SK-N-MC (cell line): Measurements from ENCODE around the gene DTNBP1.

ENCODE experiments used
- DNase-seq: peaks from one replicate; pipeline ENCODE4 v3.0.0-alpha.2; 2011; ENCODE audit warnings: low read depth, low spot score
- H3K27ac ChIP-seq: fragments of 200-600 bp; sonication (generic); 2 replicates; pipeline ENCODE4 v1.5.1; 2016; ENCODE audit warnings: mixed run types
- H3K36me3 ChIP-seq: fragments of 200-600 bp; sonication (generic); 2 replicates; pipeline ENCODE4 v1.6.1; 2017; ENCODE audit warnings: antibody characterized with exemption, low read length, mixed read lengths; ENCODE audit not compliant: insufficient read depth
- H3K4me3 ChIP-seq: fragments of 200-600 bp; sonication (generic); 2 replicates; pipeline ENCODE4 v1.5.1; 2016
- H3K9ac ChIP-seq: fragments of 200-600 bp; sonication (generic); 2 replicates; pipeline ENCODE4 v1.8.0; 2017; ENCODE audit warnings: mixed run types, mixed read lengths; ENCODE audit not compliant: insufficient read length
- H3K9me3 ChIP-seq: fragments of 200-600 bp; sonication (generic); 2 replicates; pipeline ENCODE4 v1.6.1; 2017; ENCODE audit warnings: low read depth, mild to moderate bottlenecking, antibody characterized with exemption, low read length, moderate library complexity, mixed read lengths
- EZH2 ChIP-seq: fragments of 200-600 bp; sonication (generic); IDR thresholded peaks from one replicate; pipeline ENCODE4 v1.6.1; 2017; ENCODE audit warnings: antibody characterized with exemption
- FOXP2 ChIP-seq: optimal IDR thresholded peaks from 2 replicates; pipeline ENCODE3; 2011; ENCODE audit warnings: mild to moderate bottlenecking, moderate library complexity; ENCODE audit not compliant: insufficient read depth; ENCODE audit errors: extremely low read length, control extremely low read depth
- POLR2AphosphoS5 ChIP-seq: IDR thresholded peaks from 2 replicates; pipeline ENCODE4 v1.6.1; 2012; ENCODE audit warnings: mild to moderate bottlenecking, low read depth, low read length, borderline replicate concordance

Gene DTNBP1

DNA sequence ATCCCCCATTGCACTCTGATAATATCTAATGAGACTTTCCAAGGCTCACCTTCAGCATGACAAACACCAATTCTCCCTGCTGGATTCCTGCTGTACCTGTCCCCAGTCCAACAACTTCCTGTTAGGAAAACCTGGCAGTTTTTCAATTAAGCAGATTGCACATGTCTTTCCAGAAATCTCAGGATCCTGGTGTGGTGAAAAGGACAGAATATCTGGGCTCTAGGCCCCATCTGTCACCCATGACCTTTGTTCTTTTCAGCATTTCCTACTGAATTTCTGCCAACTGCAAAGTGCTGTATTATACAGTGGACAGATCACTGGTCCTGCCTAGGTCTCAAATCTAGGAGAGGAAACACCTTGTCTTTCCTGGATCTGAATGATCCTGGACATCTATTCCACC lies 27.7 kb upstream of the DTNBP1 start:
- DNase-seq = no peak
- no peaks in the 10 kb centered on the region for H3K36me3 ChIP-seq
- no peak overlapping the region for H3K27ac ChIP-seq
- TF ChIP-seq EZH2 = no peak
- no peak for TF ChIP-seq FOXP2
- TF ChIP-seq POLR2AphosphoS5 = no peak
- H3K9ac ChIP-seq = no peak overlapping the region
- no peak overlapping the region for H3K4me3 ChIP-seq
- no peaks in the 10 kb centered on the region for H3K9me3 ChIP-seq

DNA sequence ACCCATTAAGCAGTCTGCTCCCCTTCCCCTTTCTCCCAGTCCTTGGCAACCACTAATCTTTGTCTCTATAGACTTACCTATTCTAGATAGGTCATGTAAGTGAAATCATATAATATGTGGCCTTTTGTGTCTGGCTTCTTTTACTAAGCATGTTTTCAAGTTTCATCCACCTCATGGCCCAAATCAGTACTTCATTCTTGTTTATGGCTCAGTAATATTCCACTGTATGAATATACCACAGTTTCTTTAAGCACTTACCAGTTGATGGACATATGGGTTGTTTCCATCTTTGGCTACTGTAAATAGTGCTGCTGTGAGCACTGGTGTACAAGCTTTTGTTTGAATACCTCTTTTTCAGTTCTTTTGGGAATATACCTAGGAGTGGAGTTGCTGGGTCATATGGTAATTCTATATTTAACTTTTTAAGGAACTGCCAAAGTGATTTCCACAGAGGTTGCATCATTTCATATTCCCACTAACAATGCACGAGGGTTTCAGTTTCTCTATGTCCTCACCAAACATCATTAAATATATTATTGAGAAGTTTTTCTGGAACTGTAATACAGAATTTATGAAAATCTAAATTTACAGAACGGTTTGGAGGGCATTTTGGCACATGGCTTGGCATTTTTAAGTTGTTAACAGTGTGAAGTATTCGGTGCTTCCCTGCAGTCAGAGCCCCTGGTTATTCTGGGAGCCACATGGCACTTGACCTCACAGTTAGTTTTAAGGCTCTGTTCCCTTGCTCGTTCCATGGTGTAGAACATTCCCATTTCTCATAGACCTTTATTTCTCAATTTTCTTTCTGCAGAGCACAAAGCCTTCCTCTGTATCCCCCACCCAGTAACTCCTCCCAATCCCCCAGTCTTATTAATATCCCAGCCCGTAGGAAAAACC lies 27.0 kb upstream of the DTNBP1 start:
- no peak overlapping the region for H3K9ac ChIP-seq
- DNase-seq = no peak
- no peak overlapping the region for H3K4me3 ChIP-seq
- H3K9me3 ChIP-seq = no peaks in the 10 kb centered on the region
- H3K36me3 ChIP-seq = no peaks in the 10 kb centered on the region
- no peak overlapping the region for H3K27ac ChIP-seq
- no peak for TF ChIP-seq FOXP2
- no peak for TF ChIP-seq EZH2
- TF ChIP-seq POLR2AphosphoS5 = no peak

DNA sequence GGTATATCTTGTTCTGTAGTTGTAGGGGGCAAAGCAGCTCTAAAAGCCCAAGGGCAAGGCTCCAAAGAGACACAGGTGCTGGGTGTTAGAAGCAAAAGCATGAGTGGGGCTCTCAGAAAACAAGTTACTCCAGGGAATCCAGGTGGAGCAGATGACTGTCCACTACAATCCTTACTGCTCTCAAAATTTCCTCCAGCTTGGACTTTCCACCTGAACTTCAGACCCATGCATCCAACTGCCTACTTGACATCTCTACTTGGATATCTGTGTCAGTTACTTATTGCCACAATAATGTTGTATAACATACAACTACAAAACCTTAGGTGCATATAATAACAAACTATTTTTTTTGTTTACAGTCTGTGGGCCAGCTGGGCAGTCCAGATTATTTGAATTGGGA lies 22.8 kb upstream of the DTNBP1 start:
- Histone ChIP-seq H3K9me3 (no peaks in the 10 kb centered on the region), H3K36me3 (no peaks in the 10 kb centered on the region), H3K9ac (no peak overlapping the region), H3K27ac (no peak overlapping the region), H3K4me3 (no peak overlapping the region)
- TF ChIP-seq EZH2 (no peak), FOXP2 (no peak), POLR2AphosphoS5 (no peak)
- DNase-seq = no peak

DNA sequence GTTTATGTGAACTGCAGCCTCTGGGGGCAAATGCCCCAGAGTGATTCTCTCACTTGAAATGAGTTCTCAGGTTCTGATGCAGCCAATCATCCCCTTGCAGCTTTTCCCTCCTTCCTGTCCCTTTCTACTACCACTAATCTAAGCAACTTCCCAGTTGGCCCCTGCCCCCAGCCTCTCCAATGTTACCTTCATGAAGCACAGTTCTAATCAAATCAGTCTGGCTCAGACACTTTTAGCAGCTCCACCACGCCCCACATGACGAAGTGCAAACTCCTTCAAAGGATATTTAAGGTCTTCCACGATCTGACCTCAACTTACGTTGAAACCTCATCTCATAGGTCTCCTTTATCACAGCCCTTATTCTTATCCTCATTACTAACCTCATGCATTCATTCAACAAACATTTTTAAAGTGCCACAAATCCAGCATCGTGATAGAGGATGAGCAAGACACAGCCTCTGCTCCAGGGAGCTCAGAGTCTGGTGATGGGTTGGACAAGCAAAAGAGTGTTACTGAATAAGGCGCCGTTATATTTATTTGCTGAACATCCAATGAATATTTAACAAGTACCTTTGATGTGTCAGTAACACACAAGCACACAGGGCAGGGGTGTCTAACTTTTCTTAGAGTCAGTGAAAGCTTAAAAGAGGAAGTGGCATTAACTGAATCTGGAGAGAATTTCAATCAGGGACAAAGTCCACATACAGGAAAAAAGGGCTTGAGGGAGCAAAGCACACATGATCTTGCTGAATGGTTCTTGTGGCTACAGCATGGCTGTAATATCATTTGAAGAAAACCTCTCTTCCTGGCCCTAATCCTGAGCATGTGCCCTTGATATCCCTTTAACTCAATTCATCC lies 20.4 kb upstream of the DTNBP1 start:
- no peaks in the 10 kb centered on the region for H3K36me3 ChIP-seq
- H3K27ac ChIP-seq = no peak overlapping the region
- TF ChIP-seq EZH2 = no peak
- TF ChIP-seq FOXP2 = no peak
- no peak for TF ChIP-seq POLR2AphosphoS5
- H3K4me3 ChIP-seq = no peak overlapping the region
- H3K9me3 ChIP-seq = no peaks in the 10 kb centered on the region
- no peak overlapping the region for H3K9ac ChIP-seq
- DNase-seq = peak; percentile 20

DNA sequence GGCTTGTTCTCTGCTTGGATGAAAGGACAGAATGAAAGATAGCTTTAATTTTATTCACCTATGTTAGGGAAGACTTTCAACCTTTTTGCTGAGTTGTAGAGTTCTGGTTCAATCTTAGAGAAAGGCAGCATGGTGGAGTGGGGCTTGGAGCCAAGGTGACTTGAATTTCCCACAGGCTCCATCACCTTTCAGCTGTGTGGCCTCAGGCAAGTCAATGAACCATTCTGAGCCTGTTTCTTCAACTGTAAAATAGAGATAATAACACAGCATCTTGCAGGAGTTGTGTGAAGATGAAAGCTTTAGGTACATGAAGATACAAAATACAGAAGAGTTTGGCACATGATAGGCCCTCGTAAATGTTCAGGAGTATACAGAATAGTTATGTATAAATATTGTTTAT lies 19.1 kb upstream of the DTNBP1 start:
- Histone ChIP-seq H3K9ac (no peak overlapping the region), H3K27ac (no peak overlapping the region), H3K36me3 (no peaks in the 10 kb centered on the region), H3K9me3 (no peaks in the 10 kb centered on the region), H3K4me3 (no peak overlapping the region)
- no peak for DNase-seq
- no peak for TF ChIP-seq POLR2AphosphoS5

DNA sequence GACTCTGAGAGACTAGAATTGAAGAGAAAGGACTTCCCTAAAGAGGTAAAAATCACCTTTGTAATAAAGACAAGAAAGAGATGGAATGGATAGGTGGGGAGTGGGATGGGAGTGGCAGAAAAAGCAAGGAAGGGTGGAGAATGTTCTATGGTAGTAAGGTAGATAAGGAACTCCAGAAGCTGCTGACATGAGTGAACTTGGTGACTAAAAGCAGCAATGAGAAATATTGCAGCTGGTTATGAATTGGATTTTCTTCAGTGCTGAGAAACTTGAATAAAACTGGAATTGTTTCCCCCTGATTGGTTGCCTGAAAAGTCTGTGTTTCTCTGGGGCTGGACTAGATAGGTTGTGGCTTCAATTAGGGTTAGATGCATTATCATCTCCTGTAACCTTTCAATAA lies 15.7 kb upstream of the DTNBP1 start:
- no peak overlapping the region for H3K9ac ChIP-seq
- H3K4me3 ChIP-seq = no peak overlapping the region
- H3K36me3 ChIP-seq = no peaks in the 10 kb centered on the region
- TF ChIP-seq EZH2 = no peak
- TF ChIP-seq FOXP2 = no peak
- TF ChIP-seq POLR2AphosphoS5 = no peak
- no peaks in the 10 kb centered on the region for H3K9me3 ChIP-seq
- DNase-seq = no peak
- H3K27ac ChIP-seq = no peak overlapping the region

DNA sequence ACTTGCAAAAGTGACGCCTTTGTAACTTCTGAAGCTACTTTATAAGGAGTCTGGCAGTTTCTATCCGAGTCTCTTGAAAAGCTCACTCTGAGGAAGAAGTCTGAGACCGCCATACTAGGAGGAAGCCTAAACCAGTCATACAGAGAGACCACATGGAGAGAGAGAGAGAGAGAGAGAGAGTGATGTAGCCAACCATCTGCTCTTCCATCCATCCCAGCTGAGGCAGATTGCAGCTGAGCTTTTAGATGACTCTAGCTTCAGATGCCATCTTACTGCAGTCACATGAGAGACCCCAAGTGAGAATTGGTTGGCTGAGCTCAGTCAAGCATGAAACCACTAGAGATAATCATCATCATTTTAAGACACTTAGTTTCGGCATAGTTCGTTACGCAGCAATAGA lies 15.0 kb upstream of the DTNBP1 start:
- no peaks in the 10 kb centered on the region for H3K9me3 ChIP-seq
- H3K27ac ChIP-seq = no peak overlapping the region
- H3K4me3 ChIP-seq = no peak overlapping the region
- TF ChIP-seq FOXP2 = no peak
- TF ChIP-seq EZH2 = no peak
- TF ChIP-seq POLR2AphosphoS5 = no peak
- no peak for DNase-seq
- no peaks in the 10 kb centered on the region for H3K36me3 ChIP-seq
- H3K9ac ChIP-seq = no peak overlapping the region

DNA sequence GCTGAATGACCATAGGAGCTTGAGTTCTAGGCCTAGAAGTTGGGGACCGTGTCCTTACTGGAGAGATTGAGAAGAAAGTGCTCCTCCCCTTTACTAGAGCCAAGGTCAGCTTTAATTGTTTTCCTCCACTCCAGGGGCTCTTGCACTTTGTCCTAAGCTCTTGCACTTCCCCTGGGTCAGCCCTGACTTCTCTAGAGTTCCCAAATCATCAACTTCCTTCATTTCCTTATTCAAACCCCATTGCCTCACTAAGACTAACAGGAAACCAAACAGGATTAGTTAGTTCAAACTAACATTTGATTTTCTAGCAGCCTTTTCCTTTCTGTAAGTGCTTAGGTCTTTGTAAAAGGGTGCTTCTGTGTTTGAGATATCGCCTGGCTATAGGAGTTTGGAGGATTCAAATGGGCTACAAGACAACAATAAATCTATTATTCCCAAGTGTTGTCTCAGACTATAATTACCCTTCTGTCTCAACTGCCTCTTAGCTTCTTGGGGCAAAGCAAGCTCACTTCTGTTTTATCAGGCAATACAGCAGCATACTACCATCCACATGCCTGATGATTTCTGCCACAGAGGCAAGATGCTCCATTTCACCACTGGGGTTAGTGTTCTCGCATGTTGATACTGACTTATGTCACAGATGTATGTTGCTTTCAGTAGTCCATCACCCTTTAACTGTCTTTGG lies 12.8 kb upstream of the DTNBP1 start:
- no peak overlapping the region for H3K27ac ChIP-seq
- TF ChIP-seq POLR2AphosphoS5 (no peak), EZH2 (no peak), FOXP2 (no peak)
- no peak overlapping the region for H3K9ac ChIP-seq
- H3K9me3 ChIP-seq = no peaks in the 10 kb centered on the region
- no peaks in the 10 kb centered on the region for H3K36me3 ChIP-seq
- H3K4me3 ChIP-seq = no peak overlapping the region
- DNase-seq = no peak
